AG08395 (cell line): ENCODE data around the gene CWF19L1.
"Not testable (repeated sequence)": the region's sequence is repeated elsewhere in the genome, so short reads cannot be mapped to it uniquely, and the experiment has no call there.

Experiments
- DNase-seq: peaks from one replicate; pipeline ENCODE4 v3.0.0; 2012; ENCODE audit warnings: mixed read lengths, low spot score

The CWF19L1 gene

DNA sequence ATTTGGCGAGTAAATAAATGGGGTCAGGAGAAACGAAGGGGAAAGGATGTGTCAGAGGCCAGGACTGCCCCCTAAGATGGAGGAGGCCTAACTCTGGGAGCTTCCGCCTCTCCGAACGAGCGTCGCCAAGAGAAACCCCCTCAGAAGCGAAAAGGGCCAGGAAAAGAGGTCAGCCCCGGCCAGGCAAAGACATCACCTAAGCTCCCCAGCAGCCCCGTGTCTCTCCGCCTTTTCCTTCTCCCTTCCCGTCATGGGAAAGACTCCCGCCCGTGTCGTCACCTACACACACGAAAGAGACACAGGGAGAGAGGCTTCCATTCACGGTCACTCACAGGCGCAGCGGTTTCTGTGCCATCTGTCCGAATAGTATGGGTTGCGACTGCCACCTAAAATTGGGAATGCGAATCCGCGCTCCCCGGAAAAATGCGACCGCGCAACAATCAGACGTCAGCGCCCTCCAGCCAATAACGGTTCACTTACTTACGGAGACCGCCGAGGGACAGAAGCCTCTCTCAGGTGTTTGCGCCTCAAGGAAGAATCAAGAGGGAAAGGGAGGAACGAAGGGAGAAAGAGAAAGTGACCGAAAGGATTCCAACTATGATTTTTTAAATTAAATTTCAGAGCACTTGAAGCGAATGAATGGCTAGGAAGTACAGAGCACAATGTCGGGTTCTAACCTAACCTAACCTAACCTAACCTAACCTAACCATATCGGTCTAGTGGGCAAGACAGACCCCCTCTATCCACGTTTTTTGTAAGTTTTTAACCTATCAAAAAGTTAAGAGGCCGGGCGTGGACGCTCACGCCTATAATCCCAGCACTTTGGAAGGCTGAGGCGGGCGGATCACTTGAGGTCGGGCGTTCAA is at the start of gene CWF19L1:
Gene CWF19L1, minus strand, starts transcription at position 400 of the 866 bp plus-strand sequence. Its CDS starts 45 bp downstream, at position 355.
- DNase-seq, result peak; percentile 89

DNA sequence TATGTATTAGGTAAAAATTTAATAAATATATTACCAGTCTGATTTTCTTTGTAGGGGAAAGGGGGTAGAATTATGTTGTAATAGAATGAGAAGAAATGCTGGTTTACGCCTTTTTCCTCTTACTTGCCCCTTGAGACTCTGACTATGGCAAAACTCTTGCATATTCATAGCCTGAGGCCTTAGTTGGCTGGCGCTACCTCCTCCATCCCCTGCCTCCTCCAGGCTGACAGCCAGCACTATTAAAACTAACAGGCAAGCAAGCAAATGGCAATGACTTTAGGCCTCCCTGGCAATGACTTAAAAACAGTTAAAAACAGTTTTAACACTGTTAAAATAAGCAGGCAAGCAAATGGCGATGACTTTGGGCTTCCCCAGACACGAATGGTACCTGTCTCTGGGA is 48.2 kb upstream of the CWF19L1 start:
- no peak for DNase-seq

DNA sequence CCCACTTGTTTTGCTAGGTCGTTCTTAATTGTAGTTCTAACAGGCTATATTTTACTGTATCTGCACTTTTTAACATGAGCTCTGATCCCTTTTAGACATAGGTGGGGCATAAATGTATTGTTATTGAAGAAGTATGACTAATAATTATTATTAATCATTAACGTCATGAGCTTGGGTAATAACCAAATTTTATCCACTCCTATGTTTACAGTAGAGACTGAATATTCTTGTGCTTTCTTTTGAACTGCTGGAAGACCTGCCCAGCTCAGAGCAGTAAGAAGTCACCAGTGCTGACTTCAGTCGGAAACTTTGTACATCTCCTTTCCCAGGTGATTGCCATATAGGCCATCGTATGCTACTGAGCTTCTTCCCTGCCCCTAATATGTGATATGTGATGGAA is 43.9 kb upstream of the CWF19L1 start:
- no peak for DNase-seq

DNA sequence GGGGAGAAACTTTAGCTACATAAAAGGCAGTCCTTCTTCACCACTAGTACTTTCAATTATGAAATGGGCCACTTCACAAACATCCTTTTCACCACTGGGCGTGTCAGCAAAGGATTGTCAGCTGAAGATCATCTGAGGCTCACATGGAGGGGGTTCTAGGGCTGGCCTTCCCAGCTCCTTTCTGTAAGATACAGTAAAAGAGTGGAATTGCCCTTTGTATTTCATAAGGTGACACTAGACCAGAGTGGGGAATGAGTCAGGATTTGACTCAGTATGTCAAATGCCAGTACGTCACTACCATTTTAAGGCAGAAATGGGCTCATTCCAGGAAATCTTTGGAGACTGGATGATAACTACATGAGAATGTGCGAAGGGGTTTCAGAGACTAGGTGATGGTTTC is 40.2 kb upstream of the CWF19L1 start:
- peak; percentile 25 for DNase-seq

GRCh38 chr10:100306861-100307260 is 39.4 kb upstream of the CWF19L1 start:
- DNase-seq, result no peak

GRCh38 chr10:100304414-100304813 is 37.0 kb upstream of the CWF19L1 start:
- no peak for DNase-seq

GRCh38 chr10:100303724-100304319 is 36.4 kb upstream of the CWF19L1 start:
- DNase-seq, result peak; percentile 64

DNA sequence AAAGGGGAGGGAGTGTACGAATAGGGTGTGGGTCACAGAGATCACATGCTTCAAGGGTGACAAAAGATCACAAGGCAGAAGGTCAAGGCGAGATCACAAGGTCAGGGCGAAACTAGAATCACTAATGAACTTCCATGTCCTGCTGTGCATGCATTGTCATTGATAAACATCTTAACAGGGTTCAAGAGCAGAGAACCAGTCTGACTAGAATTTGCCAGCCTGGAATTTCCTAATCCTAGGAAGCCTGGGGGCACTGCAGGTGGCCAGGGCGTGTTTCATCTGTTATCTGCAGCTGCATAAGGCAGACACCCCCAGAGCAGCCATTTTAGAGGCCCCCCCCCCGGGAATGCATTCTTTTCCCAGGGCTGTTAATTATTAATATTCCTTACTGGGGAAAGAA is 33.7 kb upstream of the CWF19L1 start:
- DNase-seq, result not testable (repeated sequence)

GRCh38 chr10:100297242-100297641 is 29.8 kb upstream of the CWF19L1 start:
- DNase-seq, result no peak

GRCh38 chr10:100293066-100293465 is 25.6 kb upstream of the CWF19L1 start:
- DNase-seq, result no peak

GRCh38 chr10:100292300-100292699 is 24.9 kb upstream of the CWF19L1 start:
- DNase-seq, result not testable (repeated sequence)

- no peak for DNase-seq
Measured at GRCh38 chr10:100291356-100291755, 23.9 kb upstream of the CWF19L1 start.

GRCh38 chr10:100289641-100290040 is 22.2 kb upstream of the CWF19L1 start:
- DNase-seq, result no peak

- DNase-seq, result no peak
Measured at GRCh38 chr10:100288196-100288595, 20.8 kb upstream of the CWF19L1 start.

GRCh38 chr10:100287756-100288155 is 20.3 kb upstream of the CWF19L1 start:
- DNase-seq, result no peak

GRCh38 chr10:100286051-100287033 is 18.9 kb upstream of the CWF19L1 start, which contains the start of gene BLOC1S2:
Gene BLOC1S2 (minus strand): TSS chr10:100286680. CDS start chr10:100286659, 21 bp downstream.
- DNase-seq, result peak; percentile 99

GRCh38 chr10:100285326-100285725 is 17.9 kb upstream of the CWF19L1 start:
- DNase-seq, result not testable (repeated sequence)

- no peak for DNase-seq
Measured at GRCh38 chr10:100282907-100283306, 15.5 kb upstream of the CWF19L1 start.

- not testable (repeated sequence) for DNase-seq
Measured at GRCh38 chr10:100276971-100277370, 9.5 kb upstream of the CWF19L1 start.

GRCh38 chr10:100265821-100266485 is 1.5 kb downstream of the CWF19L1 start:
- no peak for DNase-seq

DNA sequence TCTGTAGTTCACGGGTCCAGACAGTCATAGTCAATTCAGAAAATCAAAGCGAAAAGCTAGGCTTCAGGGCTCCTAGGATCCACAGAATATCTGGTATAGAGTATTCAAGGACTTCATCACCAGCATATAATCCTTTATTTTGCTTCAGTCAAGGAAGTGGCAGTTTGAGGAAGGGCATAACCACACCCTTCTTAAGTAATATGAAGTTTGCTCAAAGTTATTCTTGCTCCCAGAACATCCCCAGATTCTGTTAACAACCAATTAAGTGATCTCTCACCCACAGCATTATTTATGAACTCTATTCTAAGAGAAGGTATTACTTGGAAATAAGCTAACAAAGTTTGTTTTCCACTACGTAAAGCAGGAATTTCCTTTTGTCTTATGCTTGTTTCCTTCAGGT is 13.2 kb downstream of the CWF19L1 start:
- DNase-seq, result no peak
